Choroid plexus epithelial cell (primary cell): ENCODE data around the gene SMOC1.

Source experiments
- DNase-seq: peaks from one replicate; pipeline ENCODE4 v3.0.0-alpha.2; 2010; ENCODE audit warnings: low read depth
- H3K4me3 ChIP-seq: 2 replicates; pipeline ENCODE4 v1.5.1; 2011; ENCODE audit warnings: low read depth, mild to moderate bottlenecking, control low read depth, low read length, moderate library complexity
- CTCF ChIP-seq: conservative IDR thresholded peaks from 2 replicates; pipeline ENCODE4 v1.5.1; 2011; ENCODE audit warnings: low read depth, mild to moderate bottlenecking, control low read depth, inconsistent platforms, low read length, moderate library complexity

SMOC1 gene

DNA sequence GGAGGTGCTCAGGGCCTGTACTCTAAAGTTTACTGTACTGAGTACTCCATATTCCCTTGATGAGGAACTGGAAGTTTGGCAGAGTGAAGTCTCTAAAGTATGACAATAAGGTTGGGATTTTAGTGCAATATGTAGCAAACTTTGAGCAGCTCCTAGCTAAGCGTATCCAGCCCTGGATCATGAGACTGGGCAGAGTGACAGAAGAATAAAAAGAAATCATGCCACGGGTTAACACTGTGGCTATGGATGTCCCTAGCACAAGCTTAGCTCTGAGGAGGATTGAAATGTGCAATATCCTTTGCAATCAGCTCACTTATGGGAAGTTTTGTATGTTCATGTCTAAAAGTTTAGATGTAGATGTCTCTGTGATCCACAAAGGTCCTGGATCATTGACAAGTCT lies 114.1 kb downstream of the SMOC1 start:
- no peak for TF ChIP-seq CTCF
- no peak overlapping the region for H3K4me3 ChIP-seq
- DNase-seq, result no peak

DNA sequence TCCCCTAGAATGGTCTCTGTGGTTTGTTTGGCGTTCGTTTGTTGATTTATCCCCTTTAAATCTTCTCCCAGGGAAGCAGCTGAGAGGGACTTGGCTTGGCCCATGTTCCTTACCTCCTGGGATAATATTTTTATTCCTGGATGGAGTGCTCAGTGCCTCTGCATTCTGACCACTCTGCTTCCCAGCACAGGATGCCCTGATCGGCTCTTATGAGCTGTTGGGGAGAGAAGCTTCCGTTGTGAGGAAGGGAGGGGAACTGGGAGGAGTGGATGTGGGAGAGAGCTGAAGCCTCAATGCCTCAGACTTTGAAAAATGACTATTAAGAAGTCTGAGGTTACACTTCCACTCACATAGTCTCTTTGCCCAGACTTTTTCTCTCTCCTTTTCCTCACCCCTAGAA lies 114.8 kb downstream of the SMOC1 start:
- TF ChIP-seq CTCF, result no peak
- DNase-seq, result peak; percentile 26
- H3K4me3 ChIP-seq, result no peak overlapping the region

GRCh38 chr14:69996216-69996615 lies 117.0 kb downstream of the SMOC1 start:
- peak; percentile 69 for DNase-seq
- no peak for TF ChIP-seq CTCF
- H3K4me3 ChIP-seq, result no peak overlapping the region

DNA sequence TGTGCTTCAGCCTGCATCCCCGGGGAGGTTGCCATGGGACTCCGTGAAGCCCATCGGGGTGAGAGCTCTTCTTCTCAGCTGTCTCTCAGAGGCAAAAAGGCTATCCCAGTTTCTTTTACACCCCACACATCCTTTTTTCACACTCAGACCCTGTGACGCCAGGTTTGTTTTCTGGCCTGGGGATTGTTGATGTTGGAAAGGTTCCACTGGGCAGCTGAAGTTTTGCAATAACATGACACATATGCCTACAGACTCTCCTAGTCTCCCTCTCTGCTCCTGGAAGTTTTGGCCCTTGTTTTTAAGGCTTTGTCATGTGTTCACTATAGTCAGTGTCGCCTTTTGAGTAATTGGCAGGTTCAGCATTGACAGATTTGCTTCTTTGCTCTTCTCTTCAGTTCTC lies 118.6 kb downstream of the SMOC1 start:
- TF ChIP-seq CTCF, result no peak
- peak; percentile 96 for DNase-seq
- no peak overlapping the region for H3K4me3 ChIP-seq

DNA sequence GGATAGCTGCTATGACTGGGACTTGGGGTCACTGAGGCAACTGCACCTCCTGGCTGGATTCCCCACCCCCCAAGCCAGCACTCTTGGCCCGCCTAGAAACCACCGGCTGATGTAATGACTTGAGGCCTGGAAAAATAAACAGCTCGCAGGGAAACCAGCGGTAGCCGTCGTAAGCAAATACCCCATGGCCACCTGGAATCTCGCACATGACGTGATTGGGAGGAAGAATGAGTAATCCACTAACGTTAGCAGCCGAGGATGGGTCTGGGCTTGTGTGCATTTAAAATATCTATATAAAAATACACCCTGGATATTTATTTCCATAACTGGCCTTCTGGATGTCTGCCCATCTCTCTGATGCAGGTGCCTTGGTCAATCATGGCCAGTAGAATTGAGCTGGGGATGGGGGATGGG lies 120.1 kb downstream of the SMOC1 start:
- H3K4me3 ChIP-seq, result no peak overlapping the region
- DNase-seq, result peak; percentile 99

GRCh38 chr14:70000601-70001000 lies 121.4 kb downstream of the SMOC1 start:
- H3K4me3 ChIP-seq, result no peak overlapping the region
- no peak for DNase-seq
- TF ChIP-seq CTCF, result no peak

More for the DNA sequence above, 120.1 kb downstream of the SMOC1 start:
- no peak for TF ChIP-seq CTCF

GRCh38 chr14:70002589-70003346 lies 123.6 kb downstream of the SMOC1 start:
- no peak overlapping the region for H3K4me3 ChIP-seq
- TF ChIP-seq CTCF, result no peak
- DNase-seq, result peak; percentile 96
